ENCODE measurements around the gene FBXW8.

The FBXW8 gene

DNA sequence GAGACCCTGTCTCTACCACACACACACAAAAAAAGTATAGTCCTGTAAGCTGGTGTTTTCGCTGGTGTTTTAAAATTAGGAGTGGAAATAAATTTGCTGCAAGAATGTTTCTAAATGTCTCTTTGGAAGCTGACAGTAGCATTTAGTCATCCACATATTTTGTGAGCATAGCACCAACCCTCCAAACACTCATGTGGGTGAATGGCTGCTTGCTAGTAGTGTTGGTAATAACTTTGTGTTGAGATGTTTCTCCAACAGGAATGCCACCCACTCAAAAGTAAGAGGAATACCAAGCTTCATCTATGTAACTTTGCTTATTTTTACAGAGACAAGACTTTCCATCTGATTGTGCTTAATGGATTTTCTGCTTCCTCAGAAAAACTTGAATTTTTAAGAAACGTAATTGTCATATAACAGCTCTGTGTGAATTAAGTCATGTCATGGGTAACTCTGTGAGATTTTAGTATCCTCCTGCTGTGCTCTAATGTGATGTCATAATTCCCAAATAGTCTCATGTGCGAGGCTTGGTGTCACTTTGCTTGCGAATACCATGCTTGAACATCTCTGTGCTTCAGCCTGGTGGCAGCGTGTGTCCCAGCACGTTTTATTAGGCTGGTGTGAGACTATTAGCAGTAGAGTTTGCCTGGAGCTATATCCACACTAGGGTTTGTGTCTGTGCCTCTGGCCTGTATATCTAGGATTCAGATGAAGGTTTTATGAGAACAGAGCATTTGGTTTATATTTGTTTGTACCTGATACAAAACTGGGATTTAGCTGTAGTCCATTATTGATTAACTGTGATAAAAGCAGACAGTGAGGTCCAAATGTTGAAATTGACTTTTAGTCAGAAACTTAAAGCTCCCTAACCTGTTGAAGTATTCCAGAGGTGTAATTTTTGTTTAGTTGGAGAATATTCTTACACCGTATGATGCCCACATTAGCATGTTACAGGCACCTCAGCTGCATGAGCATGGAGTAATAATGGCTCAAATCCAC lies 80.5 kb downstream of the FBXW8 start:
- no peak for DNase-seq

DNA sequence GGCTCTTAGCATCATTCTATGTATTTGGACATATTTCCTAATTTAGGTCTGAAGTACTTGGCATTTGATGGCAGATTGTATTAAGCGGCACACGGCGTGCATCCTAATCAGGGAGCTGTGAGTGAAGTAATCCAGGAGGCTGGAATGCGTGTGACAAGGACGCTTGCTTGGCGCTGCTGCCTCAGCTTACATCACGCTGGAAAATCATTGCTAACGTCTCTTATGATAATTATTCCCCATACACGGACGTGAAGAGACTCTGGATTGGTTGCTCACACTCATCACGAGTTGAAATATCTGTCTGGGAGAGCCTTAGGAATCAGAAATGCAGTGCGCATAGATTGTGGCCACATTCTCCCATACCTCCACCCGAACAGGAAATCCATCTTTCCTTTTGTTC lies 85.3 kb downstream of the FBXW8 start:
- DNase-seq, result no peak

DNA sequence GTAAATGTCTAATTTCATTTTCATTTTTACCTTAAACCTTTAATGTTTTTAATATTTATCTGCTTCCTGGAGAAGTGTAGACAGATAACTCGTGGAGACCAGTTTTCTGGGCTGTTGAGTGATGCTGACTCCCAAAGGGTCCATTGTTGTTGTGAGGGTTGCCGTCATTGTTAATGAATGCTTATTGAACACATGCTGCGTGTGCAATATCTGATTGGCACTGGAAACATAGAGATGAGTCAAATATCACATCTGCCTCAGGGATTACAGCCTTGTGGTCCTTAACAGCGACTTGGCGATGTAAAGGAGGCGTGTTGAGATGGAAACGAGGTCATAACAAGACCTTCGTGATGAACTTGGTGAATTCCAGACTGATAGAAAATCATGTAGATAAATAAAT lies 85.9 kb downstream of the FBXW8 start:
- DNase-seq, result no peak

DNA sequence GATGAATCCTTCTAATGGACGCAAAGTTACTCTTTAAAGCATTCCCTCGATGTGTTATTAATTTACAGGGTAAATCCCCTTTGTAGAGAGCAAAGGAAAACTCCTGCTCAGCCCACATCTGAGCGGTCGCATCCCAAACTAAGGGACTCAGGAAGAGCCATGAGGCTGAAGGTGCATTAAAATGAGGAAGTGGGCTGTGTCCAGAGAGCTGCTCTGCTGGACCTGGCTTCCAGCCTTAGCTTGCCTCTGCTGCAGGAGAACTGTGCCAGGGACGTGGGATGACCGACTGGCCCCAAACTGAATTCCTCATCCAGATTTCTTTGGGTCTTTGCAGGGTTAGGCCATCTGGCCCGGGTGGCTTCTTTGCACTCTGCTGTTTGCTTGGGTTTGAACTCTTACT lies 88.3 kb downstream of the FBXW8 start:
- DNase-seq, result no peak

DNA sequence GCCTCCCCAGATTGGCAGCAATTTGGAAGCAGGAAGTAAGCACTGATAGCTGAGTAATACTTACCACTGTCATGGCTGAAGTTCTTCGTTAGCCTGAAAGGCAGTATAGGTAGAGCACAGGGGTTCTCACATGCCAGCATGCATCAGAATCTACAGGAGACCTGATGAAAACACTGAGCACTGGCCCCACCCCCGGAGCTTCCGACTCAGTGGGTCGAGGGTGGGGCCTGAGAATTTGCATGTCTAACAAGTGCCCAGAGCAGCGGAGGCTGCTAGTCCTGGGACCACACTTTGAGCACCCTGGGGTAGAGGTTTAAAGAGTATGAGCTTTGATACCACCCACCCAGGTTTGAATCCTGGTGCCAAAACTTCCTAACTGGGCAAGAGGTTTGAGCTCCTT lies 89.6 kb downstream of the FBXW8 start:
- DNase-seq, result no peak

DNA sequence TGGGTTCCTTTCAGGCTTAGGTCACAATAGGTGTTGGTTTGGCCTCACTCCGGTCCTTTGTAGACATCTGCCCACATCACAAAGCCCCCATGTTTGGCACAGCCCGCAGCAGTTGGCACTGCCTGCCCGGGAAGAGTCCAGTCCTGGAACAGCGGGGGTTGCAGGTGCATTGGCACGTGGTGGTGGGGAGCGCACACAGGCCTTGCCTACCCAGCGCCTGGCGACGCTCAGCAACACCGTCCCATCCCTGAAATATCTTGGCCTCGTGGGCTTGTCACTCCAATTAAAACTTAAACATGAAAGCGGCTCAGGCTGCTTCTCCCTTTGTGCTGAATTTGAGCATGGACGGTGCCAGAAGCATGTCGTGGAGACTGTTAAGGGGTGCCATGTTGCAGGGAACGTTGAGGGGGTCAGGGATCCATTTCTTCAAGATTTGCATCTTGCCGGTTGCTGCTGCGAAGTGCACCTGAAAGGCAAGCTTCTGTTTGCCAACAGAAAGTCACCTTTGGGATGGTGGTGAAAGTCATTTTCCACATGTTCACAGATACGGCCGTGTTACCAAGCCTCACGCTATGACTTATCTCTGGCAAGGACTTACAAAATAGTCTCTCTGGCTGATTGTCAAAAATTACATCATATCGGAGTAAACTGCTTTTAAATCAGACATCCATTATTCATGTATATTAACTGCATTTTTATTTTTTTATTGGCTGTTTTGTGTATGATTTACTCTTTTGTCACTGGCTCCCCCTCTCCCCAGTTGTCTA lies 91.5 kb downstream of the FBXW8 start:
- DNase-seq, result no peak

DNA sequence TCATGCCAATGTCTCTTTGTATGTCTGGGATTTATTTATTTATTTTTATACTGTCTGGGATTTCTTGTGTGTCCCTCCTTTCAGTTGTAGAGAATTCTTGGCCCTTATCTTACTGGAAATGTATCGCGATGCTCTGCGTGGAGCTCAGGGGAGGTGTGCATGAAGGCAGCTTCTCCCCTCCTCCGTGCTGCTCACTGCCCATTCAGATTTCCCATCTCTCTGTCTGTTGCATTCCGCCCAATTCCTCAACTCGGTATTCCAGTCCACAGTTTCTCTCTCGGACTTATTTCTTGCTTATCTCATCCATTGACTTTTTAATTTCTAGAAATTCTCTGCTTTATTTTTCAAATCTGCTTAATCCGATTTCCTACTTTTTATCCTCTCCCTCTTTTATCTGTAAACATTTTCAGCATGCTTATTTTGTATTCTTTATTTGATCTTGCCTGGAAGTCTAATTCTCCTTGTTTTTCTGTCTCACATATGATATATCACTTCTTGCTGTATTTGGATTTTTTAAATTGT lies 93.2 kb downstream of the FBXW8 start:
- DNase-seq, result no peak

DNA sequence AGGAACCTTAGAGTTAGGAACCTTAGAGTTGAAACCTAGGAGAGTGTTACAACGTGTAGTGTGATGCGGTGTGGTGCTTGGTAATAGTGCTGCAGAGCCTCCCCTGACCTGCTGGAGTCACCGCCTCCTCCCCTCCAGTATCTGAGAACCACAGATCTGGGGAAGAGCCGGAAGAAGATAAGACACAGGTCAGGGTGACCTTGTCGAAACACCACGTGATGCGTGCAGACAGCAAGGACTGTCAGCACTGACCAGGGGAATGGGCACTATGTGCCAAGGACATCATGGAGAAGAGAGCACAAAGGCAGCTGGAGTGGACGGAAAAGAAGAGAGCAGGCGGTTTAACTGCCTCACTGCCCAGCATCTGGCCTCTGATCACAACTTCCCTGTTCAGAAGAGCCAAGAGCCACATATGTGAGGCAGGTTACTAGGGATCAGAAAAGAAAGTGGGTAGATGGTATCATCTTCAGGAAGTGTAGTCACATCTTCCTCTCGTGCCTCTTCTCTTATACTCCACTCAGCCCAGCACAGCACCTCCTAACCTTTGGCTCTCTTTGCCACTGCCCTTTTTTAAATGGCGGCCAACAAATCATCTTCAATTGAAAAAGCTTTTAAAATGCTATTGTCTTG lies 94.8 kb downstream of the FBXW8 start:
- DNase-seq, result no peak

DNA sequence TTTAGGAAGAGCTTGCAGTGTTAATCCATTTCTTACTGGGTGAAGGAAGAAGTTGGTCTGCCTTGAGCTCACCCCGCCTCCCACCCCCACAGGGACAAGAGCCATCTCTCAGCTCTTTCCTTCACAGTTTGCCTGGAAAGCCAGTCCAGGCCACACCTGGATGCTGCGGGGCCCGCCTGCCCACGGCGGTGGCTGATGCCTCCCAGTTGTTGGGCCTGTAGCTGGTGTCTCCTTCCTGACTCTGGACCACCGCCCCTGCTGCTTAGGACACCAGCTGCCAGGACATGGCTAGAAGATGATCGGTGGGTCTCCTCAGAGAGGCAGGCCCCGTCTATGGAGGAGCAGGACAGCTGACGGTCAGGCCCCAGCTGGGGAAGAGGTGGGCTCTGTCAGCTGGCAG lies 95.6 kb downstream of the FBXW8 start:
- DNase-seq, result no peak

DNA sequence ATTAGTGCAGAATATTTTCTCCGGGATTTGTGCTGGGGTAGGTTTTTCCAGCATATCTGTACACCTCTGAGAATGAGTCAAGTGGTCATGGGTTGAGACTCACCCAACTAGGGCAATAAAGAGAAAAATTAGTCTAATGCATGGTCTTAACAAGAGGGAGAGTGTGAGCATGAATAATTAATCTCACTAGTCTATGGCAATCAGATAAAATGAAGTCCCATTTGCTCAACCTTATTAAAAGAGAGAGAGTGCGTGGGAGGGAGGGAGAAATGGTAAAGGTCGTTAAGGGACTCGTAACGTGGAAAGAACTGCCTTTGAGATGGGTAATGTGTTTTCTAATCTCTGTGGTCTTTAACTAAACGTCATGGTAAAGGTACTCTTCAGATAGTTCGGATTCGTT lies 96.8 kb downstream of the FBXW8 start:
- DNase-seq, result no peak

DNA sequence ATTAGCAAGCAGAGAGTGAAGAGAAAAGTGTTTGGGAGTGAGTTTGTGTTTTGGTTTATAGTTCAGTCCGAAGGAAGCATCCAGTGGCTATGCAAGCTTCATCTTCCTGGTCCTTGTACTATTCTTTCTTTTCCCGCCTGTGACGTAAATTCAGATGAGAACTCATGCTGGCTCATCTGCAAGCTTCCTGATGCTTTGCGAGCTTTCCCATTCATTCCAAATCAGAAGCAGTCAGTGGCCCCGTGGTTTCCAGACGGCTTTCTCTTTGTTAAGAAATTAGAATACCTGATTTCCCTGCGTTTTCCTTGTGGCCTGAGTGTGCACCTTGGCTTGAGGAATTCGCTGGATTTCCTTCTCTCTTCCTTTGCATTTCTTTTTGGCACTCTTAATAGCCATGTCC lies 99.0 kb downstream of the FBXW8 start:
- no peak for DNase-seq

DNA sequence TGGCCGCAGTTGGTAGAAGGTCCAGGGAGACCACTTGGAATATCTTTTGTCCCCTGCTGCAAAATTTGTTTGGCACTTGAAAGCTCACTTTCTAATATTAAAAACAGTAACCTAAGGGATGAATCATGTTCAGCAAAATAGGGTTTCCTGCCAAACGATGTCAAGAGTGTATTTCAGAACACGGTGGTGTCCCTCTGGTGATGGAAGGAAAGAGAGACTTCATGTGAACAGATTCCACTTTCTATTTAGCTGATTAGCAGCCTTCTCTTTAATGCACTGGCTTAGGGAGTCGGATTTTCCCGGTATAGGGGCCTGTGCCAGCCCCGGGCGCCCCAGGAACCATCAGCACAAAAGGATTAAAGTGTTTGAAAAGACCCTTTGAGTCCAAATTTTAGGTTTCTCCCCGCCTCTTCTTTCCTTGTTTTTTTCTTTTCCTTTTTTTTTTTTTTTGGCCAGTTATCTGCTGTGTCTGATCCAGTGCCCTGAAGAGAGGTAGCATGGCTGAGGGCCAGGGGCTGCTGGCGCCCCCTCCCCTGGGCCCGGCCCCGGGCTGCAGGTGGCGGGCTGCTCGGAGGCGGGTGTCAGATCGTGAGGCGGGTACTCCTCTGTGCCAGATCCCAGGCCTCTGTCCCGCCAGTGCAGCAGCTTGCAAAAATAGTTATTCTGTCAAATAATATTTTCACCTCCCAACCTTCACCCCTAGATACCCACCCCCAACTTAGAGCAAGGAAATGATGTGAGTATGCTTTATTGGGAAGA lies 100.1 kb downstream of the FBXW8 start:
- DNase-seq, result no peak

DNA sequence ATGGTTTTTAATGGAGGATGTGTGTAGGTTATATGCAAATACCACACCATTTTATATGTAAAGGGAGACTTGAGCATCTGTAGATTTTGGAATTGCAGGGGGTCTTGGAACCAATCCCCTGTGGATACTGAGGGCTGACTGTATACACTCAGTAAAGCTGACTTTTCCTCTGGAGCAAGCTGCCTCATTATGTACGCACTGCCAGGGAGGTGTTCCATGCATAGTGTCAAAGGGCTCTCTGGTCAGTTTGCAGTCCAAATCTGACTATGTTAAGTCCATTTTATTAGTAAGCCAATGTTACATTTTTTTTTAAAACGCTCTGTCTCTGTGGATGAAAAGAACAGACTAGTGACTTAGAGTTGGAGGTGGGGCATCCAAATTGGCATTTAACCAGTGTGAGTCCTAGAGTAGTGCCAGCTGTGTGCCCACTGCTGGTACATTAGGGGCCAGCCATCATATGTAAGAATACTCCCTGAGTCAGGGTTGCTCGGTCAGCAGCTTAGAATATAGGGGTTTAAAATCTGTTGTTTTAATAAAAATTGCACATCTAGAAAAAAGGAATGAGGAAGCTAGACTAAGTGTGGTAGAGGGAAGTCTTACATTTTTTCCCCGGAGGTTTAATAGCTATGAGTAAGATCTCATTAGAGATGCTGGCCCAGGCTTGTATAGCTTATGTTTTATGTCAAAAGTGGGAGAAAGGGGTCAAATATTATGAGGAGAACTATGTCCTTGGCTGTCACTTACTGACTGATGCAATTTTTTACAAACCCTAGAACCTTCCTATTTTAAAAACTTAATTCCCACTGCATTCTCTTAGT lies 101.4 kb downstream of the FBXW8 start:
- DNase-seq, result no peak

DNA sequence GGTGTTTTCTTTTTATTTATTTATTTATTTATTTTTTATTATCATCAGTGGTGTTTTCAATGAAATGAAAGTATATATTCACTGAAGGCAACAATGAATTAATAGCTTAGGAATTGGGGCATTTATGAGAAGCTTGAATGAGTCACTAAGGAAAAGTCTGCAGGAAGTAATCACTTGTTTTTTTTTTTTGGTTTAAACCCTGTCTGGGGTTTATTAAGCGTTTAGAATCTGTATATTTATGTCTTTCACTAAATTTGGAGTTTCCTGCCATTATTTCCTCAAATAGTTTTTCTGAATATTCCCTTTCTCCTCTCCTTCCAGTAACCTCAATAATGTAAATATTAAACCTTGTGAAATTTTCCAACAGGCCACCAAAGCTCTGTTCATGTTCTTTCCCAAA lies 103.0 kb downstream of the FBXW8 start:
- DNase-seq, result no peak

DNA sequence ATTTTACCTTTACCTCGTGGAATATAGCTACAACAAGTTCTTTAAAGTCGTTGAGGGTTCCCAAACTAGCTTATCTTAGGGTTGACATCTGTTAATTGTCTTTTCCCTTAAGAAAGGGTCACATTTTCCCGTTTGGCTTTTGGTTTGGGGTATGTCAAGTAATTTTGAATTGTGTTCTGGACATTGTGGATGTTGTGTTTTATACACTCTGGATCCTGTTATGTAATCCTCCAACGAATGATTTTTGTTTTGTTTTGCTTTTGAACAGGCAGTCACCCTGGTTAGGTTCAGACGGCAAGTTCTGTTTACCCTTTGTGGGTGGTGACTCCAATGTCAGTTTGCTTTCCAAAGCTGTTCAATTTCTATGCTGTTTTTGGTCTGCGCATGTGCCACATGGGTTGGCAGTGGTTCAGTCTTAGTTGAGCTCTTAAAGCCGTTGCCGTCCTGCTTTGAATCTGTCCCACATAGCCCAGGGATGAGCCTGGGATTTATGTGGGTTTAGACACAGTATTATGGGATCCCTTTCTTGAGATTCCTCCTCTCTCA lies 103.7 kb downstream of the FBXW8 start:
- no peak for DNase-seq

DNA sequence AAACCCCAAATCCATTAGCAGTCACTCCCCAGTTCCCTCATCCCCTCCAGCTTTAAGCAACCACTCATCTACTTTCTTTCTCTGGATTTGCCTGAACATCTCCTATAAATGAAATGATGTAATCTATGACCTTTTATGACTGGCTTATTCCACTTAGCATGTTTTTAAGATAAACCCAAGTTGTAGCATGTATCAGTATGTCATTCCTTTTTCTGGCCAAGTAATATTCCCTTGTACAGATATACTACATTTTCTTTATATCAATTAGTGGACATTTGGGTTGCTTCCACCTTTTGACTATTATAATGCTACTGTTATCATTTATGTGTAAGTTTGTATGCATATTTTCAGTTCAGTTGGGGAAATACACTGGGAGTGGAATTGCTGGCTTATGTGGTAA lies 105.1 kb downstream of the FBXW8 start:
- no peak for DNase-seq

DNA sequence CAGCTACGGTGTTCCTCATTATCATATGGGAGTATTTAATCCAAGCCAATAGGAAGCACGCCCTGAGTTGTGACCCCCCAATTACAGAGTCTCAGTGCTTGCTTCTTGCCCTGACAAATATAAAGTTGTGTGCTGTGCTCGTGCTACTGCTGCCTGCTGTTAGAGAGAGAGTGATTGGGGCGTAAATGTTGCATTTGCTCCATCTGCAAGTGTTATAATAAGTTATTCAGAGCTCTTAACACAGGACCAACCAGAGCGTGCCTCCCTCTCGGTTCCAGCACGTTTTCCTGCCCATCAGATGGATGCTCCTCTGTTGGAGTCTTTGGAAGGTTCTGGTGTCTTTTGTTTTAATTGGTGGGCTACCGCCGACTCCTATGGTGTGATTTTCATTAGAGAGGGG lies 107.1 kb downstream of the FBXW8 start:
- no peak for DNase-seq

DNA sequence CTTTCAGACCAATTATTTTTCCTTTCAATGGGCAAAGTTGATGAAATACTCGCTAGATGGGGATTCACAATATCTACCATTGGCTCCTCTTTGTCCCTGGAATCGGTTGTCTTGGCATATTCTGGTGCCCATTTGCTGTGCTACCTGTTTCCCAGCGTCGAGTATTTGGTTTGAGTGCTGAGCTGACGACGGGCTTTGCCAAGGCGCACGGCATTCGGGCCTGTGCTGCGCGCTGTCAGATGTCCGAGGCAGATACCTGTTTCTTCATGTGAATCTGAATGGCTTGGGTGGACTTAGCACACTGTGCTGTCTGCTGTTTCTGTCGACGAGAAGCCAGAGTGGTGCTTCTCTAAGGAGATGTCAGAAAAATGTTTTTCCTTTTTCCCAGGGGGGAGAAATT lies 107.5 kb downstream of the FBXW8 start:
- no peak for DNase-seq

DNA sequence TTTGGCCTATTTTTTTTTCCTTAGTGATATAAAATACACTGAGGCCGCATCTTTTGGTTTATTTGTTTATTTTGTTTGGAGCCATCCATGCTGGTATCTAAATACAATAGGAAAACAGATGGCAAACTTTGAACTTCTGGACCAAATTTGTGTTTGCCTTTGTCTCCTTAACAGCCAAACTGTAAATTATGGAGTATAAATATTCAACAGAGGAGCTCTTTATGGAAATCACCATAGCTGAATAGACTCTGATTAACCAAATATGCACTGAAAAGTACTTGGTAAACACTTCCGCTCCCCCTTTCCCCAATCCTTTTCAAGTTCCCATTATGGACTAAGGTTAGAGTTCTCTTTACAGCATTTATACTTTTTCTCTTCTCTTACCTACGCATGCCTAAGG lies 107.9 kb downstream of the FBXW8 start:
- no peak for DNase-seq

DNA sequence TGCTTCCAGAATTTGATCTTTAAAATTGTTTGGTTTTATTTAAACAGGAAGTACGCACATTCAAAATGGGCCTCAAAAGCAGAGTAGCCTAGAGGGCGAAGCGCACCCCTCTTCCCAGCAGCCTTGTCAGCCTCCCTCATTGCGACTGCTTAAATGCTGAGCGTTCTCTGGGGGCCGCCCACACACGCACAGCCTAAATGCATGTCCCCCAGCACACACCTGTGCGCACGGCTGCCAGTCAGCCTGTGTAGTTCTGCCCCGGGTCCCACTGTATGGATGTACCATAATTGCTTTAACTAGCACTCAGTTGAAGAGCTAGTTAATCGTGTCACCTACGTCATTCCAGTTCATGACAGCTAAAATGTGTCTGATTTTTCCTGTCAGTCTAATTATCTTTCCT lies 109.1 kb downstream of the FBXW8 start:
- DNase-seq, result no peak
